ENCODE results near the gene CENPN. TPM values are rescaled to one million over a fixed set of nuclear protein-coding genes. Genes with fewer than 3 reads are reported as not detected.

The CENPN gene
- total RNA-seq, 1 donor from 2014 or later = 8.4 TPM

- H3K4me1 ChIP-seq = no peaks in the 10 kb centered on the region
Measured at GRCh38 chr16:80991792-80992430, 15.1 kb upstream of the CENPN start.

GRCh38 chr16:80992676-80993293 lies 14.2 kb upstream of the CENPN start:
- Histone ChIP-seq H3K27me3 (no peaks in the 10 kb centered on the region), H3K27ac (no peak overlapping the region), H3K4me1 (no peaks in the 10 kb centered on the region), H3K9me3 (no peaks in the 10 kb centered on the region), H3K36me3 (no peaks in the 10 kb centered on the region), H3K4me3 (no peak overlapping the region)
- DNase-seq = no peak
- no peak for ATAC-seq
- intact Hi-C loops (cut with DNase I) = no loop called here
- TF ChIP-seq CTCF (IDR thresholded peaks at IDR 0.05) = no peak

More at GRCh38 chr16:80991792-80992430, 15.1 kb upstream of the CENPN start:
- no peaks in the 10 kb centered on the region for H3K9me3 ChIP-seq
- H3K4me3 ChIP-seq = no peak overlapping the region
- TF ChIP-seq CTCF (IDR thresholded peaks at IDR 0.05) = no peak
- DNase-seq (no peak), ATAC-seq (no peak)
- intact Hi-C loops (cut with DNase I) = no loop called here
- H3K36me3 ChIP-seq = no peaks in the 10 kb centered on the region
- H3K27ac ChIP-seq = no peak overlapping the region
- no peaks in the 10 kb centered on the region for H3K27me3 ChIP-seq

GRCh38 chr16:80993307-80993706 lies 13.7 kb upstream of the CENPN start:
- H3K9me3 ChIP-seq = no peaks in the 10 kb centered on the region
- no peak overlapping the region for H3K4me3 ChIP-seq
- H3K36me3 ChIP-seq = no peaks in the 10 kb centered on the region
- no peaks in the 10 kb centered on the region for H3K4me1 ChIP-seq
- DNase-seq (no peak), ATAC-seq (peak; percentile 66)
- H3K27ac ChIP-seq = no peak overlapping the region
- no peaks in the 10 kb centered on the region for H3K27me3 ChIP-seq
- no peak for TF ChIP-seq CTCF (IDR thresholded peaks at IDR 0.05)
- intact Hi-C loops (cut with DNase I) = no loop called here

GRCh38 chr16:80993834-80994233 lies 13.2 kb upstream of the CENPN start:
- Histone ChIP-seq H3K27me3 (no peaks in the 10 kb centered on the region), H3K27ac (no peak overlapping the region), H3K4me3 (no peak overlapping the region), H3K36me3 (no peaks in the 10 kb centered on the region), H3K9me3 (no peaks in the 10 kb centered on the region), H3K4me1 (no peaks in the 10 kb centered on the region)
- DNase-seq (no peak), ATAC-seq (no peak)
- TF ChIP-seq CTCF (IDR thresholded peaks at IDR 0.05) = no peak
- intact Hi-C loops (cut with DNase I) = no loop called here

- H3K4me1 ChIP-seq = no peaks in the 10 kb centered on the region
- no peak for ATAC-seq
- no peak overlapping the region for H3K27ac ChIP-seq
- H3K36me3 ChIP-seq = no peaks in the 10 kb centered on the region
- TF ChIP-seq CTCF (IDR thresholded peaks at IDR 0.05) = no peak
- H3K27me3 ChIP-seq = no peaks in the 10 kb centered on the region
- no peak overlapping the region for H3K4me3 ChIP-seq
- intact Hi-C loops (cut with DNase I) = no loop called here
- H3K9me3 ChIP-seq = no peaks in the 10 kb centered on the region
- no peak for DNase-seq
Measured at GRCh38 chr16:80994451-80994850, 12.6 kb upstream of the CENPN start.

Measured in upper lobe of right lung (tissue), 1 donor.